Measurements from ENCODE around the gene GLB1L2.

The GLB1L2 gene

GRCh38 chr11:134385774-134386565 lies 54.2 kb downstream of the GLB1L2 start:
- TF ChIP-seq CTCF (conservative IDR thresholded peaks at IDR 0.05; ENCODE audit: low read length): no peak
- no peak overlapping the region for H3K4me3 ChIP-seq (ENCODE audit: low read length)
- no peak for DNase-seq (ENCODE audit: low read depth)

- no peak for TF ChIP-seq CTCF (conservative IDR thresholded peaks at IDR 0.05; ENCODE audit: low read length)
- DNase-seq (ENCODE audit: low read depth): no peak
These were observed 55.2 kb downstream of the GLB1L2 start for GRCh38 chr11:134386945-134387344.

GRCh38 chr11:134387501-134387900 lies 55.7 kb downstream of the GLB1L2 start:
- no peak for TF ChIP-seq CTCF (conservative IDR thresholded peaks at IDR 0.05; ENCODE audit: low read length)
- no peak for DNase-seq (ENCODE audit: low read depth)
- H3K4me3 ChIP-seq (ENCODE audit: low read length): no peak overlapping the region

More at GRCh38 chr11:134386945-134387344, 55.2 kb downstream of the GLB1L2 start:
- H3K4me3 ChIP-seq (ENCODE audit: low read length): no peak overlapping the region

- no peak for TF ChIP-seq CTCF (conservative IDR thresholded peaks at IDR 0.05; ENCODE audit: low read length)
- DNase-seq (ENCODE audit: low read depth): no peak
These were observed 56.8 kb downstream of the GLB1L2 start for GRCh38 chr11:134388590-134388989.

GRCh38 chr11:134389464-134390180 lies 57.8 kb downstream of the GLB1L2 start:
- DNase-seq (ENCODE audit: low read depth): no peak
- TF ChIP-seq CTCF (conservative IDR thresholded peaks at IDR 0.05; ENCODE audit: low read length): no peak
- no peak overlapping the region for H3K4me3 ChIP-seq (ENCODE audit: low read length)

More at GRCh38 chr11:134388590-134388989, 56.8 kb downstream of the GLB1L2 start:
- no peak overlapping the region for H3K4me3 ChIP-seq (ENCODE audit: low read length)

- TF ChIP-seq CTCF (conservative IDR thresholded peaks at IDR 0.05; ENCODE audit: low read length): no peak
- no peak for DNase-seq (ENCODE audit: low read depth)
These were observed 59.1 kb downstream of the GLB1L2 start for GRCh38 chr11:134390706-134391569.

More at GRCh38 chr11:134390706-134391569, 59.1 kb downstream of the GLB1L2 start:
- no peak overlapping the region for H3K4me3 ChIP-seq (ENCODE audit: low read length)

Data from AG10803 (cell line).